ENCODE data around the gene DENND4C. TPM values are rescaled to one million over a fixed set of nuclear protein-coding genes. Genes with fewer than 3 reads are reported as not detected.
"Not testable (repeated sequence)": the region's sequence is repeated elsewhere in the genome, so short reads cannot be mapped to it uniquely, and the experiment has no call there.

The DENND4C gene
- total and polyA plus RNA-seq, 4 experiments from 2014 or later: 29.4 to 71.8 (median 57.5) TPM

GRCh38 chr9:19251203-19251602, 20.7 kb downstream of the DENND4C start:
- intact Hi-C loops (cut with micrococcal nuclease); H3K36me3 ChIP-seq (ENCODE audit: insufficient read depth, low read length); CTCF ChIA-PET (ENCODE audit: partially characterized antibody); H3K27me3 Mint-ChIP-seq; POLR2A ChIA-PET (ENCODE audit: partially characterized antibody); DNase-seq; H3K9me3 Mint-ChIP-seq; H3K27ac Mint-ChIP-seq; H3K4me3 Mint-ChIP-seq; H3K27me3 ChIP-seq (ENCODE audit: insufficient read depth, low read length); H3K9me3 ChIP-seq (ENCODE audit: control insufficient read depth in 1 of 2, low read length in 2 of 2); H3K27ac ChIP-seq (ENCODE audit: low read depth, low read length); H3K4me3 ChIP-seq (ENCODE audit: low read length in 2 of 2): not testable (repeated sequence)
- H3K4me1 ChIP-seq (ENCODE audit: insufficient read depth, low read length): peaks cover 39% of the 10 kb centered on the region
- Mint-ChIP-seq H3K4me1 (peaks cover 47 to 75% (median 58%) of the 10 kb centered on the region in 4 donors), H3K36me3 (peaks cover 10 to 14% of the 10 kb centered on the region in 2 donors)

GRCh38 chr9:19251622-19252021, 21.1 kb downstream of the DENND4C start:
- intact Hi-C loops (cut with micrococcal nuclease); POLR2A ChIA-PET (ENCODE audit: partially characterized antibody); H3K27me3 ChIP-seq (ENCODE audit: insufficient read depth, low read length); H3K36me3 ChIP-seq (ENCODE audit: insufficient read depth, low read length); H3K27me3 Mint-ChIP-seq; H3K4me3 ChIP-seq (ENCODE audit: low read length in 2 of 2); H3K9me3 ChIP-seq (ENCODE audit: control insufficient read depth in 1 of 2, low read length in 2 of 2); H3K27ac ChIP-seq (ENCODE audit: low read depth, low read length); CTCF ChIA-PET (ENCODE audit: partially characterized antibody); DNase-seq; H3K9me3 Mint-ChIP-seq: not testable (repeated sequence)
- Mint-ChIP-seq H3K36me3 (peaks cover 10 to 14% of the 10 kb centered on the region in 2 donors), H3K4me1 (peaks cover 46 to 73% (median 55%) of the 10 kb centered on the region in 4 donors), H3K4me3 (peak overlapping the region in 1 of 8 donors; percentile 41), H3K27ac (peak overlapping the region in 3 of 7 donors; percentile 39 to 78 (median 77))
- peaks cover 39% of the 10 kb centered on the region for H3K4me1 ChIP-seq (ENCODE audit: insufficient read depth, low read length)

GRCh38 chr9:19252174-19252884, 21.8 kb downstream of the DENND4C start:
- Mint-ChIP-seq H3K36me3 (peaks cover 9 to 14% of the 10 kb centered on the region in 2 donors), H3K27me3 (no peaks in the 10 kb centered on the region), H3K27ac (peak overlapping the region in 3 of 7 donors; percentile 39 to 78 (median 43)), H3K9me3 (peaks cover 0 to 2% (median 0%) of the 10 kb centered on the region in 8 donors), H3K4me3 (no peak overlapping the region), H3K4me1 (peaks cover 41 to 68% (median 51%) of the 10 kb centered on the region in 4 donors)
- Histone ChIP-seq H3K9me3 (ENCODE audit: control insufficient read depth in 1 of 2, low read length in 2 of 2) (no peaks in the 10 kb centered on the region), H3K4me1 (ENCODE audit: insufficient read depth, low read length) (peaks cover 36% of the 10 kb centered on the region), H3K27me3 (ENCODE audit: insufficient read depth, low read length) (no peaks in the 10 kb centered on the region), H3K4me3 (ENCODE audit: low read length in 2 of 2) (no peak overlapping the region), H3K27ac (ENCODE audit: low read depth, low read length) (no peak overlapping the region), H3K36me3 (ENCODE audit: insufficient read depth, low read length) (no peaks in the 10 kb centered on the region)
- no peak for DNase-seq
- ChIA-PET POLR2A (ENCODE audit: partially characterized antibody) (no interaction called here), CTCF (ENCODE audit: partially characterized antibody) (no interaction called here)
- intact Hi-C loops (cut with micrococcal nuclease): no loop called here

GRCh38 chr9:19252885-19253219, 22.4 kb downstream of the DENND4C start:
- peaks cover 6 to 13% of the 10 kb centered on the region in 2 donors for H3K36me3 Mint-ChIP-seq
- H3K9me3 Mint-ChIP-seq: no peaks in the 10 kb centered on the region
- Histone ChIP-seq H3K36me3 (ENCODE audit: insufficient read depth, low read length) (no peaks in the 10 kb centered on the region), H3K4me1 (ENCODE audit: insufficient read depth, low read length) (peaks cover 33% of the 10 kb centered on the region), H3K4me3 (ENCODE audit: low read length in 2 of 2) (no peak overlapping the region), H3K9me3 (ENCODE audit: control insufficient read depth in 1 of 2, low read length in 2 of 2) (no peaks in the 10 kb centered on the region), H3K27ac (ENCODE audit: low read depth, low read length) (no peak overlapping the region), H3K27me3 (ENCODE audit: insufficient read depth, low read length) (no peaks in the 10 kb centered on the region)
- POLR2A ChIA-PET (ENCODE audit: partially characterized antibody): interaction anchor here (1.1 kb wide), 1 partner anchor 22 kb away, joined by 3 read pairs; no protein-coding TSS in a partner anchor
- H3K27ac Mint-ChIP-seq: peak overlapping the region in 1 of 7 donors; percentile 43
- CTCF ChIA-PET (ENCODE audit: partially characterized antibody): no interaction called here
- no peak for DNase-seq
- H3K4me1 Mint-ChIP-seq: peaks cover 38 to 68% (median 50%) of the 10 kb centered on the region in 4 donors
- no peak overlapping the region for H3K4me3 Mint-ChIP-seq
- H3K27me3 Mint-ChIP-seq: no peaks in the 10 kb centered on the region
- intact Hi-C loops (cut with micrococcal nuclease): no loop called here

DNA sequence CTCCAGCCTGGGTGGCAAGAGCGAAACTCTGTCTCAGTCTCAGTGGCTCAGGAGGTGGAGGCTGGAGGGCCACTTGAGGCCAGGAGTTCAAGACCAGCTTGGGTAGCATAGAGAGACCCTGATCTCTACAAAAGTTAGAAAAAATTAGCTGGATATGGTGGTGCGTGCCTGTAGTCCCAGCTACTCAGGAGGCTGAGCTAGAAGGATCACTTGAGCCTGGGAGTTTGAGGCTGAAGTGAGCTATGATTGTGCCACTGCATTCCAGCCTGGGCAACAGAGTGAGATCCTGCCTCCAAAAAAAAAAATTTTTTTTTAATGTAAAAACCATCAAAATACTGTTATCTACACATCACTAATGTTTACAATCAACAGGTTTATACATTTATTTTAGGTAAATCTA, 24.6 kb downstream of the DENND4C start:
- Histone ChIP-seq H3K36me3 (ENCODE audit: insufficient read depth, low read length) (no peaks in the 10 kb centered on the region), H3K4me1 (ENCODE audit: insufficient read depth, low read length) (peaks cover 28% of the 10 kb centered on the region), H3K4me3 (ENCODE audit: low read length in 2 of 2) (no peak overlapping the region), H3K9me3 (ENCODE audit: control insufficient read depth in 1 of 2, low read length in 2 of 2) (no peaks in the 10 kb centered on the region), H3K27me3 (ENCODE audit: insufficient read depth, low read length) (no peaks in the 10 kb centered on the region), H3K27ac (ENCODE audit: low read depth, low read length) (no peak overlapping the region)
- Mint-ChIP-seq H3K9me3 (no peaks in the 10 kb centered on the region), H3K27me3 (no peaks in the 10 kb centered on the region), H3K36me3 (peaks cover 0 to 13% of the 10 kb centered on the region in 2 donors), H3K4me1 (peaks cover 41 to 63% (median 52%) of the 10 kb centered on the region in 4 donors), H3K4me3 (no peak overlapping the region), H3K27ac (peak overlapping the region in 1 of 7 donors; percentile 57)
- ChIA-PET POLR2A (ENCODE audit: partially characterized antibody) (no interaction called here), CTCF (ENCODE audit: partially characterized antibody) (interaction anchor here (0.6 kb wide), 1 partner anchor 995 kb away, joined by 3 read pairs; no protein-coding TSS in a partner anchor)
- intact Hi-C loops (cut with micrococcal nuclease): no loop called here
- no peak for DNase-seq

- Histone ChIP-seq H3K4me1 (ENCODE audit: insufficient read depth, low read length) (peaks cover 27% of the 10 kb centered on the region), H3K9me3 (ENCODE audit: control insufficient read depth in 1 of 2, low read length in 2 of 2) (no peaks in the 10 kb centered on the region), H3K27me3 (ENCODE audit: insufficient read depth, low read length) (no peaks in the 10 kb centered on the region), H3K36me3 (ENCODE audit: insufficient read depth, low read length) (no peaks in the 10 kb centered on the region), H3K27ac (ENCODE audit: low read depth, low read length) (no peak overlapping the region), H3K4me3 (ENCODE audit: low read length in 2 of 2) (no peak overlapping the region)
- no peaks in the 10 kb centered on the region for H3K9me3 Mint-ChIP-seq
- peaks cover 43 to 63% (median 53%) of the 10 kb centered on the region in 4 donors for H3K4me1 Mint-ChIP-seq
- POLR2A ChIA-PET (ENCODE audit: partially characterized antibody): no interaction called here
- CTCF ChIA-PET (ENCODE audit: partially characterized antibody): interaction anchor here (0.6 kb wide), 1 partner anchor 995 kb away, joined by 3 read pairs; no protein-coding TSS in a partner anchor
- no peak for DNase-seq
- H3K27ac Mint-ChIP-seq: no peak overlapping the region
- no peak overlapping the region for H3K4me3 Mint-ChIP-seq
- intact Hi-C loops (cut with micrococcal nuclease): no loop called here
- peaks cover 0 to 8% of the 10 kb centered on the region in 2 donors for H3K36me3 Mint-ChIP-seq
- no peaks in the 10 kb centered on the region for H3K27me3 Mint-ChIP-seq
Measured at GRCh38 chr9:19255821-19256220, 25.3 kb downstream of the DENND4C start.

DNA sequence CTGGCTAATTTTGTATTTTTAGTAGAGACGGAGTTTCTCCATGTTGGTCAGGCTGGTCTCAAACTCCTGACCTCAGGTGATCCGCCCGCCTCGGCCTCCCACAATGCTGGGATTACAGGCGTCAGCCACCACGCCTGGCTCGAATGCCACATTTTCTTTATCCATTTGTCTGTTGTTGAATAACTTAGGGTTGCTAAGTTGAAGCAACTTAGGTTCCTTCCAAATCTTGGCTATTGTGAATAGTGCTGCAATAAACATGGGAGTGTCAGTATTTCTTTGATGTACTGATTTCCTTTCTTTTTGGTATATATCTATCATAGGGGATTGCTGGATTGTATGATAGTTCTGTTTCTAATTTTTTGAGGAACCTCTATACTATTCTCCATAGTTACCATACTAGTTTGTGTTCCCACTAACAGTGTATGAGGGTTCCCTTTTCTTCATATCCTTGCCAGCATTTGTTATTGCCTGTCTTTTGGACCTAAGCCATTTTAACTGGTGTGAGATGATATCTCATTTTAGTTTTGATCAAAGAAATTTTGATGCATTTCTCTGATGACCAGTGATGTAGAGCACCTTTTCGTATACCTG, 29.3 kb downstream of the DENND4C start:
- H3K4me1 ChIP-seq (ENCODE audit: insufficient read depth, low read length); H3K9me3 Mint-ChIP-seq; DNase-seq; H3K36me3 ChIP-seq (ENCODE audit: insufficient read depth, low read length); H3K4me3 ChIP-seq (ENCODE audit: low read length in 2 of 2); H3K27ac ChIP-seq (ENCODE audit: low read depth, low read length); H3K27me3 ChIP-seq (ENCODE audit: insufficient read depth, low read length); POLR2A ChIA-PET (ENCODE audit: partially characterized antibody); H3K36me3 Mint-ChIP-seq; H3K9me3 ChIP-seq (ENCODE audit: control insufficient read depth in 1 of 2, low read length in 2 of 2); H3K27me3 Mint-ChIP-seq; CTCF ChIA-PET (ENCODE audit: partially characterized antibody): not testable (repeated sequence)
- peak overlapping the region in 1 of 8 donors; percentile 40 for H3K4me3 Mint-ChIP-seq
- intact Hi-C loops (cut with micrococcal nuclease): loop anchor here (2.0 kb wide), 1 partner anchor 17 kb away; no protein-coding TSS in a partner anchor
- H3K27ac Mint-ChIP-seq: peak overlapping the region in 4 of 7 donors; percentile 5 to 70 (median 35)
- peaks cover 32 to 61% (median 49%) of the 10 kb centered on the region in 4 donors for H3K4me1 Mint-ChIP-seq

Data from CD4-positive, alpha-beta memory T cell (primary cell).